T-cell (primary cell): ENCODE results near the gene RABGAP1L. TPM values are rescaled to one million over a fixed set of nuclear protein-coding genes. Genes with fewer than 3 reads are reported as not detected.
A peak's percentile ranks its signal among the peaks of the same experiment; 100 is the strongest.

Source experiments
- ATAC-seq, 4 experiments: fragments of 200-7000 bp in 3 of 4; fragments of 150-1000 bp in 1 of 4; cut with Tn5 transposase; replicated peaks in 1 of 4; 1 replicate in 3 of 4; 2 replicates in 1 of 4; pipeline ENCODE4 v1.10.0; 2021; ENCODE audit warnings: moderate library complexity in 3 of 4, mild to moderate bottlenecking in 2 of 4, moderate number of reproducible peaks in 1 of 4
- CTCF ChIA-PET, 2 donors: fragments of 300-600 bp; sonication (Branson Sonifier 250); formaldehyde crosslinking; loops; one replicate each; lab custom pipeline; 2022; ENCODE audit warnings: antibody characterized with exemption in 2 of 2; lab: Charles Lee
- POLR2A ChIA-PET, 2 donors: fragments of 300-600 bp; sonication (Branson Sonifier 250); formaldehyde crosslinking; loops; one replicate each; lab custom pipeline; 2022; ENCODE audit warnings: antibody characterized with exemption in 2 of 2; lab: Charles Lee
- DNase-seq, 35 experiments: peaks; one replicate each; pipeline versions ENCODE4 v3.0.0 to v3.0.0-alpha.2; 2013 to 2023
- H3K27ac ChIP-seq: one replicate; pipeline ENCODE4 v1.5.1; 2013; ENCODE audit warnings: low read length
- H3K27me3 ChIP-seq, 2 experiments: replicated peaks in 1 of 2; 1 replicate in 1 of 2; 2 replicates in 1 of 2; pipeline versions ENCODE4 v1.6.1 to v1.7.0; 2013; ENCODE audit warnings: low read length in 1 of 2, mixed read lengths in 1 of 2; ENCODE audit not compliant: control insufficient read depth in 2 of 2, insufficient read depth in 2 of 2; ENCODE audit errors: extremely low read depth in 1 of 2
- H3K36me3 ChIP-seq, 2 donors: 1 replicate in 1 of 2; 2 replicates in 1 of 2; pipeline versions ENCODE4 v1.6.1 to v1.7.0; 2013; ENCODE audit warnings: low read length in 1 of 2; ENCODE audit not compliant: control insufficient read depth in 2 of 2, insufficient read depth in 1 of 2; ENCODE audit errors: extremely low read depth in 1 of 2
- H3K4me1 ChIP-seq, 2 experiments: 1 replicate in 1 of 2; 2 replicates in 1 of 2; pipeline versions ENCODE4 v1.6.1 to v1.7.0; 2013; ENCODE audit warnings: low read length in 2 of 2, mixed read lengths in 1 of 2; ENCODE audit not compliant: insufficient read depth in 2 of 2, control insufficient read depth in 1 of 2; ENCODE audit errors: extremely low read depth in 1 of 2
- H3K4me3 ChIP-seq, 2 donors: 1 replicate in 1 of 2; 2 replicates in 1 of 2; pipeline versions ENCODE4 v1.5.1 to v1.7.0; 2013; ENCODE audit warnings: mild to moderate bottlenecking in 2 of 2, low read length in 1 of 2, moderate library complexity in 1 of 2; ENCODE audit not compliant: control insufficient read depth in 1 of 2; ENCODE audit errors: extremely low read depth in 1 of 2
- H3K9me3 ChIP-seq: 2 replicates; pipeline ENCODE4 v1.7.0; 2013
- H3K27ac Mint-ChIP-seq, 2 donors: one replicate each; pipeline ENCODE4 v1.8.0; 2020 to 2021; ENCODE audit warnings: mild to moderate bottlenecking in 2 of 2, mixed read lengths in 2 of 2
- H3K27me3 Mint-ChIP-seq, 2 donors: one replicate each; pipeline ENCODE4 v1.8.0; 2021 to 2022; ENCODE audit warnings: mixed read lengths in 2 of 2
- H3K36me3 Mint-ChIP-seq: one replicate; pipeline ENCODE4 v1.8.0; 2021; ENCODE audit warnings: mixed read lengths
- H3K4me1 Mint-ChIP-seq, 3 donors: one replicate each; pipeline ENCODE4 v1.8.0; 2020 to 2022; ENCODE audit warnings: mixed read lengths in 3 of 3, mild to moderate bottlenecking in 1 of 3
- H3K4me3 Mint-ChIP-seq, 3 donors: one replicate each; pipeline ENCODE4 v1.8.0; 2020 to 2022; ENCODE audit warnings: mild to moderate bottlenecking in 3 of 3, mixed read lengths in 3 of 3, moderate library complexity in 3 of 3
- H3K9me3 Mint-ChIP-seq, 3 donors: one replicate each; pipeline ENCODE4 v1.8.0; 2020 to 2022; ENCODE audit warnings: mixed read lengths in 3 of 3
- WGBS: methylation state at CpG from one replicate; pipeline ENCODE4 v1.1.5; 2013; ENCODE audit warnings: missing lambda C conversion rate; ENCODE audit not compliant: insufficient coverage; 5-methylcytosine and 5-hydroxymethylcytosine counted together
- total RNA-seq, 35 experiments: library from RNA in 6 of 35; stranded (reverse) in 6 of 35; fragments of 120-200 nt in 1 of 35; gene quantifications; one replicate each; pipeline versions ENCODE4 v1.2.1 to v1.2.4 and lab custom pipeline; 2013 to 2026

RABGAP1L gene
- total RNA-seq, 5 donors from 2014 or later (not counting 1 experiment from before 2014, with no cell fraction given), result 75.0 to 108 (median 82.3) TPM

DNA sequence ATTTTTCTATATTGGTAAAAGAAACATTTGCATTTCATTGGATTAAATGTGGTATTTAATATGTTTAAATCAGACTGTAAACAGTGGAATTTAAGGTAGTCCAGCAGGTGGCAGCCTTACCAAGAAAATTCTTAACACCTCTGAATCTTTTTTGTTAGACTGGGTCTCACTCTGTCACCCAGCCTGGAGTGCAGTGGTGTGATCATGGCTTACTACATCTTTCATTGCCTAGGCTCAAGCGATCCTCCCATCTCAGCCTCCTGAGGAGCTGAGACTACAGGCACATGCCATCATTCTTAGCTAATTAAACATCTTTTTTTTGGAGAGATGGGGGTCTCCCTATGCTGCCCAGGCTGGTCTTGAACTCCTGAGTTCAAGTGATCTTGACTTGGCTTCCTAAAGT, 98.8 kb downstream of the RABGAP1L start:
- H3K27ac Mint-ChIP-seq, result no peak overlapping the region
- no peaks in the 10 kb centered on the region for H3K9me3 ChIP-seq
- peak; percentile 34 to 43 (median 40) for ATAC-seq
- peak in 27 of 35 experiments; percentile 3 to 59 (median 27) for DNase-seq
- no peaks in the 10 kb centered on the region for H3K4me1 ChIP-seq
- H3K36me3 ChIP-seq, result peaks cover 0 to 3% of the 10 kb centered on the region in 2 donors
- no peak overlapping the region for H3K4me3 Mint-ChIP-seq
- peaks cover 30% of the 10 kb centered on the region for H3K36me3 Mint-ChIP-seq
- WGBS, result no CpG with 5 or more reads among the region's 1 CpG
- no peaks in the 10 kb centered on the region for H3K4me1 Mint-ChIP-seq
- no peak overlapping the region for H3K4me3 ChIP-seq
- no peaks in the 10 kb centered on the region for H3K27me3 ChIP-seq
- peaks cover 0 to 4% (median 0%) of the 10 kb centered on the region in 3 donors for H3K9me3 Mint-ChIP-seq
- H3K27me3 Mint-ChIP-seq, result no peaks in the 10 kb centered on the region
- no peak overlapping the region for H3K27ac ChIP-seq
- ChIA-PET POLR2A (no interaction called here), CTCF (interaction anchor here (0.5 to 1.0 kb wide), 3 partner anchors 9 to 488 kb away, joined by 3 to 5 read pairs (median 3); no protein-coding TSS in a partner anchor)

GRCh38 chr1:174262349-174263241, 103.3 kb downstream of the RABGAP1L start:
- Mint-ChIP-seq H3K9me3 (no peaks in the 10 kb centered on the region), H3K36me3 (peaks cover 8% of the 10 kb centered on the region), H3K27ac (no peak overlapping the region), H3K4me3 (no peak overlapping the region), H3K4me1 (no peaks in the 10 kb centered on the region), H3K27me3 (no peaks in the 10 kb centered on the region)
- 81% methylated on average over 3 of the region's 3 CpGs for WGBS
- H3K4me3 ChIP-seq, result no peak overlapping the region
- POLR2A ChIA-PET, result no interaction called here
- ATAC-seq (peak in 2 of 4 experiments; percentile 32 to 35), DNase-seq (peak in 1 of 35 experiments; percentile 43)
- CTCF ChIA-PET, result interaction anchor here (0.6 to 1.8 kb wide), 26 partner anchors 9 to 1783 kb away, joined by 3 to 25 read pairs (median 3); no protein-coding TSS in a partner anchor
- H3K27ac ChIP-seq, result no peak overlapping the region
- no peaks in the 10 kb centered on the region for H3K27me3 ChIP-seq
- H3K4me1 ChIP-seq, result no peaks in the 10 kb centered on the region
- H3K36me3 ChIP-seq, result no peaks in the 10 kb centered on the region
- no peaks in the 10 kb centered on the region for H3K9me3 ChIP-seq

DNA sequence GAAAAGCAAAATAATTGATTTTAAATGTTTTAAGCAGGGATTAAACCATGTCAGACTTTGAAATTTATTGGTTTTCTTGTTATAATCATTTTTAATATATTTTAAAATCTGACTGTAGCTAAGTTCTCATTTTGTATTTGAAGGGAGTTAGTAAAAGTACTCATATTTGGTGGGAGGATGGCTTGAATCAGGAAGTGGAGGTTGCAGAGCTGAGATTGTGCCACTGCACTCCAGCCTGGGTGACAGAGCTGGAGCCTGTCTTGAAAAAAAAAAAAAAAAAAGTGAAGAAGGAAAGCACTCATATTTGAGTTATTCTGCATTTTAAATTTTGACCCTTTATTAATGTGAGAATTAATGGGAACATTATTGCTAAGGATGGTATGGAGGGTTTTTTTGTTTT, 106.0 kb downstream of the RABGAP1L start:
- POLR2A ChIA-PET, result no interaction called here
- H3K27ac Mint-ChIP-seq, result no peak overlapping the region
- CTCF ChIA-PET, result interaction anchor here (0.5 to 0.7 kb wide), 2 partner anchors 482 to 860 kb away, joined by 7 to 8 read pairs; no protein-coding TSS in a partner anchor

DNA sequence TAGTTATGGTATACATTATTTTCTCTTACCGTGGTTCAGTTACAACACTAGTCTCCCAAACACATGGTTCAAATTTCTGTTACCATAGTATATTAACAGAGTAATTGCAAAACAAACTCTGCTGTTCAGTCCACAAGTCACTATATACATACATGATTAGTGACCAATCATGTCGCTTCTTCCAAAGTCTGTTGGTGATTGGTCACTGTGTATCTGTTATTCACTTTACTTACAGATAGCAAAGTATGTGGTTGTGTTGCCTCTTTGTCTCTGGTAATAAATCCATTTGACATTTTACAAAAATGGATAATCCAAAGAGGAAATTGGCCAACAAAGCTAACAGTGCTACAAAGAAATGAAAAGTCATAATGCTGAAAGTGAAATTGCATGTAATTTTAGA, 107.2 kb downstream of the RABGAP1L start:
- no peaks in the 10 kb centered on the region for H3K27me3 ChIP-seq
- no peaks in the 10 kb centered on the region for H3K9me3 ChIP-seq
- no peaks in the 10 kb centered on the region for H3K27me3 Mint-ChIP-seq
- ATAC-seq, result no peak
- no peak overlapping the region for H3K4me3 ChIP-seq
- CTCF ChIA-PET, result interaction anchor here in 1 of 2 donors (0.9 kb wide), 1 partner anchor 859 kb away, joined by 3 read pairs; no protein-coding TSS in a partner anchor
- no CpG with 5 or more reads among the region's 2 CpGs for WGBS
- peaks cover 0 to 4% of the 10 kb centered on the region in 2 donors for H3K36me3 ChIP-seq
- H3K4me1 Mint-ChIP-seq, result no peaks in the 10 kb centered on the region
- peaks cover 6% of the 10 kb centered on the region for H3K36me3 Mint-ChIP-seq
- H3K4me3 Mint-ChIP-seq, result no peak overlapping the region
- no peaks in the 10 kb centered on the region for H3K9me3 Mint-ChIP-seq
- no peak overlapping the region for H3K27ac ChIP-seq
- H3K4me1 ChIP-seq, result no peaks in the 10 kb centered on the region
- H3K27ac Mint-ChIP-seq, result no peak overlapping the region
- DNase-seq, result no peak
- POLR2A ChIA-PET, result no interaction called here

More for the DNA sequence above, 106.0 kb downstream of the RABGAP1L start:
- peaks cover 6% of the 10 kb centered on the region for H3K36me3 Mint-ChIP-seq
- no peak overlapping the region for H3K4me3 Mint-ChIP-seq
- no peak for DNase-seq
- H3K27ac ChIP-seq, result no peak overlapping the region
- no peaks in the 10 kb centered on the region for H3K27me3 ChIP-seq
- no peaks in the 10 kb centered on the region for H3K9me3 Mint-ChIP-seq
- H3K9me3 ChIP-seq, result no peaks in the 10 kb centered on the region
- no peak overlapping the region for H3K4me3 ChIP-seq
- H3K36me3 ChIP-seq, result peaks cover 0 to 4% of the 10 kb centered on the region in 2 donors
- H3K4me1 Mint-ChIP-seq, result no peaks in the 10 kb centered on the region
- ATAC-seq, result no peak
- H3K27me3 Mint-ChIP-seq, result no peaks in the 10 kb centered on the region
- H3K4me1 ChIP-seq, result no peaks in the 10 kb centered on the region

DNA sequence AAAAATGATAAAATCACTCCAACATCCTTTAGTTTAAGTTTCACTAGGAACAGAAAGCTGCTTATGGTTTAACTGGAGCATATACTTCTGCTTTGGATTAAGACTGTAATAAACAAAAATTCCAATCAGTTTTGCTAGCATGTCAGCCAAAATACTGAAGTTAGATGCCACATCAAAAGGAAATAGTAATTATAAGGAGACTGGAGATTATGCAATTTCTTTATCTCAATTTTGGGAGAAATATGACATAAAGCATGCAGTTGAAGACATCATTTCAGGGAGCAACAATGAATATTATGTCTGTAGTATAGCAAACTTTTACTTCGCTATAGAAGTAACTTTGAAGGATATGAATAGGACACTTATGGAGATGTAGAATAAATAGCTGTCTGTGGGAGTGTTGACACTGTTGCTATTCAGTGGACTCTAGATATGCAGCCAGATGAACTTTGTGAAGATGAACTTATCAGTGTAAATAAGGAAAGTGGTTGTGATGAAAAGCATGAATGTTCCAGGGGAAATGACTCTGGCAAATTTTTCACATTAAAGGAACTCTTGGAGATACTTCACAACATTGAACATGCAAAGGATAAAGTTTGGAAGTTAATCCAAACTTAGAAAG, 107.8 kb downstream of the RABGAP1L start:
- CTCF ChIA-PET, result interaction anchor here in 1 of 2 donors (0.5 kb wide), 1 partner anchor 241 kb away, joined by 3 read pairs; no protein-coding TSS in a partner anchor
- no peak for ATAC-seq

DNA sequence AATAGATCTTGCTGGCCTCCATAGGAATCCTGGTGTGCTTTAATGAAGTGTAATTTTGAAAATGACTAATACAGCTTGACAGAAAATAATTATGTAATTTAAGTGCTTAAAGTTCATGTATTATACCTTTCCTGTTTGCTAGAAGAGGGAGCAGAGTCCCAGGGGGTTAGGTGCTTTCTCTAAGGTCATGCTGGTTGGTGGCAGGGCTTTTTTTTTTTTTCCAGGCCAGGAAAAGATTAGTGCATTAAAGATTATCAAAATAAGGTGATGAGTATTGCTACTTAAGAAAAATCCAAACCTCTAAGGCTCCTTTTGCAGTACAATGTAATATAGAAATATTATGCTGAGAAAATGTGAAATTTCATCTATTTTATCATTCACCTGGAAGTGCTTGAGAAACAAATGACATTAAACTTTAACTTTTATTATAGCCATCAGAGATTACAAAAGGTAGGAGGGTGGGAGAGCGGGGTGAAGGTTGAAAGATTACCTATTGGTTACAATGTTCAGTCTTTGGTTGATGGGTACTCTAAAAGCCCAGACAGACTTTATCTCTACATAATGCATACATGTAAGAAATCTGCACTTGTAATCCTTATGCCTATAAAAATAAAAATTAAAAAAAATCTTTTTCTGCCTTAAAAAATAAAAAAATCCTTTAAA, 110.8 kb downstream of the RABGAP1L start:
- H3K4me1 Mint-ChIP-seq, result no peaks in the 10 kb centered on the region
- H3K9me3 Mint-ChIP-seq, result no peaks in the 10 kb centered on the region
- no peaks in the 10 kb centered on the region for H3K27me3 ChIP-seq
- no peaks in the 10 kb centered on the region for H3K4me1 ChIP-seq
- ChIA-PET CTCF (interaction anchor here in 1 of 2 donors (0.5 kb wide), 1 partner anchor 583 kb away, joined by 4 read pairs; no protein-coding TSS in a partner anchor), POLR2A (no interaction called here)
- no peak for ATAC-seq
- no peak overlapping the region for H3K4me3 ChIP-seq
- no peak overlapping the region for H3K27ac ChIP-seq
- peaks cover 12% of the 10 kb centered on the region for H3K36me3 Mint-ChIP-seq
- no peaks in the 10 kb centered on the region for H3K9me3 ChIP-seq
- H3K27ac Mint-ChIP-seq, result no peak overlapping the region
- WGBS, result no CpG with 5 or more reads among the region's 1 CpG
- no peak for DNase-seq
- H3K4me3 Mint-ChIP-seq, result no peak overlapping the region
- no peaks in the 10 kb centered on the region for H3K27me3 Mint-ChIP-seq
- H3K36me3 ChIP-seq, result peaks cover 0 to 4% of the 10 kb centered on the region in 2 donors

More for the DNA sequence above, 107.8 kb downstream of the RABGAP1L start:
- Histone ChIP-seq H3K9me3 (no peaks in the 10 kb centered on the region), H3K4me1 (no peaks in the 10 kb centered on the region), H3K27me3 (no peaks in the 10 kb centered on the region), H3K27ac (no peak overlapping the region), H3K36me3 (peaks cover 0 to 4% of the 10 kb centered on the region in 2 donors), H3K4me3 (no peak overlapping the region)
- Mint-ChIP-seq H3K27me3 (no peaks in the 10 kb centered on the region), H3K4me1 (no peaks in the 10 kb centered on the region), H3K36me3 (peaks cover 6% of the 10 kb centered on the region), H3K27ac (no peak overlapping the region), H3K9me3 (no peaks in the 10 kb centered on the region), H3K4me3 (no peak overlapping the region)
- WGBS, result 100% methylated on average over 1 of the region's 1 CpG
- POLR2A ChIA-PET, result no interaction called here
- DNase-seq, result no peak
